ENCODE measurements around the gene SAMD4A. TPM values are rescaled to one million over a fixed set of nuclear protein-coding genes. Genes with fewer than 3 reads are reported as not detected.

SAMD4A gene
- total RNA-seq, 2 experiments from 2014 or later: 2.4 to 2.6 TPM

DNA sequence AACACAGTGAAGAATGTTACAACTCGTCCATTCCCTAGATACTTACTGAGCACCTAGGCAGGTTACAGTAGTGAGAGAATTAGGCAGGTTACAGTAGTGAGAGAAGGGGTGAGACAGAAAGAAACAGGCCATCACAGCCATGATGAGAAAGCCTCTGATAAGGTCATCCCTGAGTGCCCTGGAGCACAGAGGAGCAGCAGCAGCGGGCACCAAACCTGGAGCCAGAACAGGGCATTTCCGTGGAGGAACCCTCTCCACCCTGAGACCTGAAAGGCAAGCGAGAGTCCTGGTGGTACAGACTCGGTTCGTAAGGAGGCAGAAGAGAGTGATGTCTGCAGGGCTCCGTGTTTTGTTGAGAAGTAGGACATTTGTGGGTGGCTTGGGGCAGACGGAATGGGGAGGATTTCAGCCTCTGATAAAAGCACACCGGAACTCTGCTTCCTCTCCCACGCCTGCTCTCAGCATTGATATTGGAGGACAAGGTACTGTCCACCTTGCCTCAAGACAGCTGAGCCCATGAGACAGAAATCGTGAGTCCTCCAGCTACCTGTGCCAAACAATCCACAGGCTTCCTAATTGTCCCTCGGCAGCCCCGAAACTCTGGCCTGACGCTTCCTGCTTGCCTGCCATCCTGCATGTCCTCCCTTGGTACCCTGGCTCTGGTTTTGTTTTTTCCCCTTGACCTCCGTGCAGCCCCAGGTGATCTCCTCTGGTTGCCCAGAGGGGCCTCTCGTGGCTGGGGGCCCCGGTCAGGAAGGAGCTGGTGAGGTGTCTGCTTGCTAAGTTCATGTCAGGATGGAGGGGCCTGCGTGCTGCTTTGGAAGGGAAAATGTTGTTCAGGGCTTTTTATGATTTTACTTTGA, 199.6 kb downstream of the SAMD4A start:
- H3K27ac Mint-ChIP-seq: peak overlapping the region; percentile 24
- peak; percentile 27 for DNase-seq
- no peaks in the 10 kb centered on the region for H3K36me3 Mint-ChIP-seq
- no peaks in the 10 kb centered on the region for H3K9me3 Mint-ChIP-seq
- CTCF ChIA-PET: interaction anchor here (0.8 kb wide), 1 partner anchor 10 kb away, joined by 3 read pairs; no protein-coding TSS in a partner anchor
- H3K27me3 Mint-ChIP-seq: no peaks in the 10 kb centered on the region
- H3K4me3 Mint-ChIP-seq: no peak overlapping the region
- POLR2A ChIA-PET: no interaction called here
- intact Hi-C loops (cut with micrococcal nuclease): no loop called here
- peaks cover 19% of the 10 kb centered on the region for H3K4me1 Mint-ChIP-seq (ENCODE audit: low read depth)

DNA sequence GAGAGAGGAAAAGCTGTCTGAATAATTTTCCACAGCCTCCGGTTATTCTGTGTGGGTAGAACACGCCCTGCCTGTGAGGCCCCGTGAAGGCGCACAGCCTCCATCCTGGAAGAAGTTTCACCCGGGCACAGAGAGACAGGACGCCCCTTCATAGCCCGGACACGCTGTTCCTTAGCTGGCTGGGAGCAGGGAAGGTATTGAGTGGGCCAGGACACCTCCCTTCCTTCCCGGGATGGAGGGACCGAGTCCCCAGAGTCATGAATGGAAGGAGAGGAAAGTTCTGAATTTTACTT, 200.2 kb downstream of the SAMD4A start:
- ChIA-PET CTCF (interaction anchor here (0.8 kb wide), 1 partner anchor 9 kb away, joined by 3 read pairs; no protein-coding TSS in a partner anchor), POLR2A (no interaction called here)
- no peak overlapping the region for H3K4me3 Mint-ChIP-seq
- no peaks in the 10 kb centered on the region for H3K27me3 Mint-ChIP-seq
- intact Hi-C loops (cut with micrococcal nuclease): no loop called here
- H3K27ac Mint-ChIP-seq: peak overlapping the region; percentile 25
- no peak for DNase-seq
- peaks cover 21% of the 10 kb centered on the region for H3K4me1 Mint-ChIP-seq (ENCODE audit: low read depth)
- H3K36me3 Mint-ChIP-seq: no peaks in the 10 kb centered on the region
- no peaks in the 10 kb centered on the region for H3K9me3 Mint-ChIP-seq

DNA sequence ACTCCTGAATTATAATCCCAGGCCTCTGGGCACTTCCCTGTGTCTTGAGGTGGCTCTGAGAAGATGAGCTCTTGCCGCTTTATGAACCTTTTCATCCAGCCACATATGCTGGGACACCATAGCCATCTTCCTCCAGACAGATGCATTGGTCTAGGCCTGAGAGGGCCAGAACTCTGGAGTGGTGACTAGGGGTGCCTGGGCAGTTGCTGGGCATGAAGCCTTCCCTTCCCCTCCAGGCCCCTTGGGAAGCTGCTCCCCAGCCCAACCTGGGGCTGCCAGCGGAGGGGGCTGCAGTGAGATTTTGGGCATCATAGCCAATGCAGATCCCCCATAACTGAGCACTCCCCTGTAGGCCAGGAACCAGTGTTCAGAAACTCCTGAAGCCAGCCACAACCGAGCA, 200.5 kb downstream of the SAMD4A start:
- intact Hi-C loops (cut with micrococcal nuclease): no loop called here
- POLR2A ChIA-PET: no interaction called here
- no peaks in the 10 kb centered on the region for H3K27me3 Mint-ChIP-seq
- H3K9me3 Mint-ChIP-seq: no peaks in the 10 kb centered on the region
- DNase-seq: no peak
- H3K4me3 Mint-ChIP-seq: no peak overlapping the region
- H3K36me3 Mint-ChIP-seq: no peaks in the 10 kb centered on the region
- H3K27ac Mint-ChIP-seq: peak overlapping the region; percentile 25
- H3K4me1 Mint-ChIP-seq (ENCODE audit: low read depth): peaks cover 21% of the 10 kb centered on the region
- CTCF ChIA-PET: interaction anchor here (0.8 kb wide), 1 partner anchor 9 kb away, joined by 3 read pairs; no protein-coding TSS in a partner anchor

DNA sequence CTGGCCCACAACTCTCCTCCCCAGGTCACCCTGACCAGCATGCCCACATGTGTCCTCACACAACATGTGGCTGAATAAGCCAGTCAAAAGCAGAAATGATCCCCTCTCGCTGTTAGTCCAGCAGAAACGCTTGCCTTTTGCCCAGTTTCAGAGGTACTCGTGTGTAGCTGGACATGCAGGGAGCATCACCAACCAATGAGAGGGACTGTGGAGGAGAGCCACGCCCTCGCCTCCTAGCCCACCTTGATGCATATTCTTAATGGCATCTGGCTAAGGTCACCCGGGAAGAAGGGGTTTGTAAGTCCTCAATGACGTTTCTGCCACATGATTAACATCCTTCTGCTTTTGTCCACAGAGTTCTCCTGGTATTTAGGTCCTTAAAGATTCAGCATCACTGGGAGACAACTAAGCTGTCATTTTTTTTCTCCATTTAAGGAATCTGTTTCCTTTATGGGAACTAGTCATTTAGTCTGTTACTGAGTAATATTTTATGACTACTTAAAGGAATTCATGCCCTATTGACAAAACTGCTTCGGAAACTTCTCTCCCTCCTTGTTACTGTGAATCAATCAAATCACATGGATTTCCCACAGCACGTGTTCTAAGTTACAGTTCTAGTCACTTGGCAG, 201.7 kb downstream of the SAMD4A start:
- no peak overlapping the region for H3K4me3 Mint-ChIP-seq
- POLR2A ChIA-PET: no interaction called here

DNA sequence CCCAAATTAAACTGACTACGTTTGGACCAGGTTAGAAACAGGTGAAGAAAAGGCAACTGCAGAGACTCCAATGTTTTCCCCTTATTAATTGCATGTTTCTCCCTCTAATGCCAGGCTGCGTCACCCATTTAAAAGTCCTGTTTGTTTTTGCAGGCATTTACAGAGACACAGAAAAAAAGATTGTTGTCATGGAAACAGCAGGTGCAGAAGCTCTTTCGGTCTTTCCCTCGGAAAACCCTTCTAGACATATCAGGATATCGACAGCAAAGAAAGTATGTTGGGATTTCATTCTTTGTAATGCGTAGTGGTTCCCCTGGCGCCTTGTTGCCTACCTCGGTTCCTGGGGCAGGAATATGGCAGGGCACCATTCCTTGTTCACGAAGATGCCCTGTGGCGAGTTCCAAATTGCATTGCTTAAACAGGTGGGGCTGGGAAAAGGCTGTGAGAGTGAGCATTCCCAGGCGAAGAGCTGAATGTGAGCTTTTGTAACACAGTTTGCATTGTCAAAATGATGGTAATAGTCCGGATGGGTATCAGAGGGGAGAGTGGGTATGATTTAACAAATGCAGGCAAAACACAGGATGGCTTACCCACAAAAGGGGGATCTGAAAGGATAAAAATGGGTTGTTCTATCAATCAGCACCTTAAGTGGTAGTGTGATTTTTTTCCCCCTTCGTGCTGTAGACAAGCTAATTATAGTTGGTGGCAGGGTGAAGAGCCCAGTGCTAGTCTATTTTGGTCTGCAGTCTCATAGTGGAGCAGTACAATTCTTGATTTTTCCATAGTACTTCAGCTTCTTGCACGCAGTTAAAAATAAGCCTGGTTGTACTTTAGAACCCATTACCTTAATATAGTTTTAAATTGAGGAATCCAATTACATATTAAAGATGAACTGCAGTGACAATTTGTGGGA, 203.3 kb downstream of the SAMD4A start:
- ChIA-PET CTCF (interaction anchor here (1.0 kb wide), 1 partner anchor 206 kb away, joined by 3 read pairs; no protein-coding TSS in a partner anchor), POLR2A (no interaction called here)

More for the DNA sequence above, 201.7 kb downstream of the SAMD4A start:
- no peaks in the 10 kb centered on the region for H3K9me3 Mint-ChIP-seq
- peaks cover 32% of the 10 kb centered on the region for H3K4me1 Mint-ChIP-seq (ENCODE audit: low read depth)
- no peaks in the 10 kb centered on the region for H3K27me3 Mint-ChIP-seq
- intact Hi-C loops (cut with micrococcal nuclease): no loop called here
- H3K36me3 Mint-ChIP-seq: no peaks in the 10 kb centered on the region
- CTCF ChIA-PET: no interaction called here
- no peak for DNase-seq
- no peak overlapping the region for H3K27ac Mint-ChIP-seq

DNA sequence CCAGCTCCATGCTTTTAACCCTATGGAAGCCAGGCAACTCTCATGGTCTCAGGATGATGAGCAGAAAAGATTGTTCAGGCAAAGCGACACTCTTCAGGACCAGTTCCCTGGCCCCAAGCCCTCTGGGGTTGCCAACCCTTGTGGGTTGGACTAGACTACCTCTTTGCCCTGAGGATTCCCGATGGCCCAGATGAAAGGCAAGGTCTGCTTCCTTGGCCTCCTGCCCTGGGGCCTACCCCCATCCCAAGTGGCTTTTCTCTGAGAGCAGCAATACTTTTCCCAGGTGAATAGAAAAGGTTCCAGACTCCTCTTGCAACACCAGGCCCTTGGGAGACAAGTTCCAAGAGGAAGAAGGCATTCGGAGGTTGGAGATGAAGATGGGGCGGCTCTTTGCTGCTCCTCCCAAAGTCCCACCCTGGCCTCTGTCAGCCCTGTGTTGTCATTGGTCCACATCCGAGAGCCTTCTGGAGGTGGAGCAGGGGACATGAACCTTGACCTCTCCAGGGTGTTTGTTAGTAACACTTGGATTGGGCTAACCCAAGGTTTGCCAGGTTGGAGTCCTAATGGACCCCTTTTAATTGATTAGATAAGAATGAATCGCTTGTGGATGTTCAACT, 204.6 kb downstream of the SAMD4A start:
- ChIA-PET POLR2A (no interaction called here), CTCF (interaction anchor here (0.6 kb wide), 1 partner anchor 34 kb away, joined by 3 read pairs; no protein-coding TSS in a partner anchor)
- Mint-ChIP-seq H3K36me3 (no peaks in the 10 kb centered on the region), H3K27me3 (peaks cover 2% of the 10 kb centered on the region), H3K9me3 (no peaks in the 10 kb centered on the region), H3K27ac (no peak overlapping the region), H3K4me1 (ENCODE audit: low read depth) (peaks cover 37% of the 10 kb centered on the region), H3K4me3 (no peak overlapping the region)
- DNase-seq: no peak
- intact Hi-C loops (cut with micrococcal nuclease): loop anchor here (2.0 to 5.0 kb wide), 2 partner anchors 35 to 111 kb away; no protein-coding TSS in a partner anchor

More for the DNA sequence above, 203.3 kb downstream of the SAMD4A start:
- Mint-ChIP-seq H3K27ac (no peak overlapping the region), H3K4me3 (no peak overlapping the region), H3K4me1 (ENCODE audit: low read depth) (peaks cover 37% of the 10 kb centered on the region), H3K9me3 (no peaks in the 10 kb centered on the region), H3K36me3 (no peaks in the 10 kb centered on the region), H3K27me3 (peaks cover 2% of the 10 kb centered on the region)
- no peak for DNase-seq
- intact Hi-C loops (cut with micrococcal nuclease): loop anchor here (5.0 kb wide), 1 partner anchor 112 kb away; no protein-coding TSS in a partner anchor

DNA sequence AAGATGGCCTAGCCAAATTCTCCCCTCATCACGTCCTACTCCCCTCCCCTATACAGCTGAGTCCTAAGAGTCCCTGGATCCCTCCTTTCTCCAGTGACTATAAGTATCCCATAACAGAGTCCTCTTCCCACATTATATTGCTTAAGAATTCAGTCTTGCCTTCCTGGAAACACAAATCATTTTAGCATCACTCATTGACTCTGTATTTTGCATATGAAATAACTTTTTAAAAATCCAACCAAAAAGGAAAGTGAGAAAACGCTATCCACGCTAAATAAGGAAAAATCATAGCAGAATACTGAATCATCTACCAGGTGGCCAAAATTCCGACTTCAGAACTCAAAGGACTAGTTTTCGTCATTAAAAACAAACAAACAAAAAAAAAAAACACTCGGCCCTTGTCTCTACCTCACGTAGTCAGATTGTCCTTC, 205.5 kb downstream of the SAMD4A start:
- Mint-ChIP-seq H3K27me3 (peaks cover 4% of the 10 kb centered on the region), H3K36me3 (no peaks in the 10 kb centered on the region), H3K9me3 (no peaks in the 10 kb centered on the region), H3K27ac (peak overlapping the region; percentile 80), H3K4me1 (ENCODE audit: low read depth) (peaks cover 38% of the 10 kb centered on the region), H3K4me3 (peak overlapping the region; percentile 44)
- DNase-seq: no peak
- CTCF ChIA-PET: interaction anchor here (0.6 to 5.9 kb wide), 25 partner anchors 10 to 425 kb away, joined by 3 to 296 read pairs (median 13); partner anchors contain the start of genes CGRRF1 and SAMD4A
- intact Hi-C loops (cut with micrococcal nuclease): loop anchor here (2.0 to 5.0 kb wide), 2 partner anchors 34 to 110 kb away; no protein-coding TSS in a partner anchor
- POLR2A ChIA-PET: interaction anchor here (0.6 to 5.5 kb wide), 6 partner anchors 42 to 207 kb away, joined by 3 to 45 read pairs (median 4); partner anchors contain the start of gene SAMD4A

DNA sequence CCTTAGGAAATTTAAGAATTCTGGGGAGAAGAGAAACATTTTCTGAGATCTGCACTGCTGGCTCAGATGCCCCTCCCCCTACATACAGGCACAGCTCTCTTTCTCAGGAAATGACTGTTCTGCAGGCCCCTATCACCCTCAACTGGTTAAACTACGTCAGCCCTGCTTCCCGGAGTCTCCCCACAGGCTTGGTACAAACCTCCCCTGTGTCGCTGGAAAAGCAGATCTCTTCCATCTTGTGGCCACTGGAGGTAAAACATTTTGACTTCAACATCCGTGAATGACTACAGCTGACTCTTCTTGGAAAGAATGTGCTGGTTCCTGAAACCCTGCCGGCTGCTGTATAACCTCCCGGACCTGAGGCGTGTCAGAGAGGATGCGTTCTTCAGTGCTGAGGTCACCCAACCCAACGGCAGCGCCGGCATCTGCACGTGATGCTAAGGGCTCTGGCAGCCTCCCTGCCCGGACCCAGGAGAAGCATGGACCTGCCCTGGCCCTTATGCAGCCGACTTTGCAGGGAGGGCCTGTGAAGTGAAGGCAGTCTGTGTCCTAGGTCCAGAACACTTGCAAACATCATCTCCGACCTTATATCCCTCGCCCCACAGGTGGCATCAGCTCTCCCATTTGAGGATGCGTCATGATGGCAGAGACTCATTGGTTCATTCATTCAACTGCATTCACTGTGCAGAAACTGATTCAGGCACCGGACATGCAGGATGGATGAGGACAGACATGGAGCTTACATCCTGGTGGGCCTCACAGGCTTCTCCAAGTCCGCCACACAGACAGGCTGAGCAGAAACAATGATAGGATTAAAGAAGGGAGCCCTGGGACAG, 206.5 kb downstream of the SAMD4A start:
- H3K4me3 Mint-ChIP-seq: peak overlapping the region; percentile 44
- H3K27ac Mint-ChIP-seq: peak overlapping the region; percentile 80
- ChIA-PET POLR2A (interaction anchor here (0.6 to 5.5 kb wide), 5 partner anchors 43 to 208 kb away, joined by 3 to 45 read pairs (median 4); partner anchors contain the start of gene SAMD4A), CTCF (interaction anchor here (0.6 to 5.9 kb wide), 50 partner anchors 9 to 426 kb away, joined by 3 to 296 read pairs (median 7); partner anchors contain the start of genes CGRRF1, CNIH1, GMFB and SAMD4A)
- H3K9me3 Mint-ChIP-seq: no peaks in the 10 kb centered on the region
- H3K36me3 Mint-ChIP-seq: no peaks in the 10 kb centered on the region
- DNase-seq: peak; percentile 91
- H3K4me1 Mint-ChIP-seq (ENCODE audit: low read depth): peaks cover 42% of the 10 kb centered on the region
- H3K27me3 Mint-ChIP-seq: peaks cover 4% of the 10 kb centered on the region
- intact Hi-C loops (cut with micrococcal nuclease): loop anchor here (1.0 to 5.0 kb wide), 12 partner anchors 33 to 332 kb away; partner anchors contain the start of genes CGRRF1 and CNIH1

DNA sequence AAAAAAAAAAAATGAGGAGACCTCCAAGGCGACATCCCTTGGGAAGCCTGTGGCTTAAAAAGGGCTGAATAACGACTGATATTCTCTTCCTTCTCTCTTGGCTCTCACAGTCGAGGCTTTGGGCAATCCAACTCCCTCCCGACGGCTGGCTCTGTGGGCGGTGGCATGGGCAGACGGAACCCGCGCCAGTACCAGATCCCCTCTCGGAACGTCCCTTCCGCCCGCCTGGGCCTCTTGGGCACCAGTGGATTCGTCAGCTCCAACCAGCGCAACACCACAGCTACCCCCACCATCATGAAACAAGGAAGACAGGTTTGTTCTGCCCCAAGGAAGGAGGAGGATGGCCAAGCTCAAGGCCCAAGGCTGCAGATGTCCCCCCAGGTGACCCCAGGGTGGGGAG, 207.9 kb downstream of the SAMD4A start:
- intact Hi-C loops (cut with micrococcal nuclease): loop anchor here (5.0 kb wide), 1 partner anchor 107 kb away; no protein-coding TSS in a partner anchor
- DNase-seq: no peak
- Mint-ChIP-seq H3K36me3 (no peaks in the 10 kb centered on the region), H3K27ac (no peak overlapping the region), H3K9me3 (no peaks in the 10 kb centered on the region), H3K4me1 (ENCODE audit: low read depth) (peaks cover 42% of the 10 kb centered on the region), H3K27me3 (peaks cover 4% of the 10 kb centered on the region), H3K4me3 (no peak overlapping the region)
- CTCF ChIA-PET: interaction anchor here (0.6 to 5.9 kb wide), 32 partner anchors 10 to 379 kb away, joined by 3 to 296 read pairs (median 8); partner anchors contain the start of genes CGRRF1 and SAMD4A
- POLR2A ChIA-PET: interaction anchor here (0.9 to 5.5 kb wide), 2 partner anchors 84 to 209 kb away, joined by 3 to 45 read pairs; partner anchors contain the start of gene SAMD4A

DNA sequence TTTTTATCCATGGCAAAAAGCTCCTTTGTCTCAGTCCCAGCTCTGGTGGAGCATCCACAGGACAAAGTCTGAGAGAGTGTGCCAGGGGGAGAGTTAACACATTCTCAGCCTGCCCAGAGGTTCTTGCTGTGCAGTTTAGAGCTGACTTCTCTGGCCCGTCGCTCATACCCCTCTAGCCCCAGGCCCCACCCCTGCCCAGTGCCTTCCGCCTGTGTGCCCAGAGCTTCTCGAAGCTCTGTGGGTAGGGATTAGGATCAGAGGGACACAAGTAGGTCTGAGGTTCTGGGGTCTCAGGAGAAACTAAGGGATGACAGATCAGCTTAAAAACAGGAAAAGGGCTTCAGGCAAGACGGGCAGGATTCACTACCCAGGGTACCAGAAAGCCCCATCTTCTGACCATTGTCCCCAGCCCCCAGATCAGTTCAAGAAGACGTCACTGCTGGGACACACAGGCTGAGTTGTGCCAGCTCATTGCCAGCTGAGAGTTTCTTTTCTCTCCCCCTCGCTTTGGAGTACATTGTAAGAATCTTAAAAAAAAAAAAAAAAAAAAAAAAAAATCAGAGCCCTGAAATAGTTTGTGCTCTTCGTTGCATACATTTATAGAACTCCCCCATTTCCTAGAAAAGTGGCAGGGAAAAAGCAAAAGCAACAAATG, 208.7 kb downstream of the SAMD4A start:
- intact Hi-C loops (cut with micrococcal nuclease): loop anchor here (1.0 to 2.0 kb wide), 2 partner anchors 30 to 127 kb away; partner anchors contain the start of gene GCH1
- H3K4me3 Mint-ChIP-seq: no peak overlapping the region

More for the DNA sequence above, 208.7 kb downstream of the SAMD4A start:
- POLR2A ChIA-PET: interaction anchor here (0.9 to 5.5 kb wide), 4 partner anchors 85 to 379 kb away, joined by 3 to 45 read pairs (median 4); partner anchors contain the start of genes CDKN3 and SAMD4A
- DNase-seq: no peak
- H3K36me3 Mint-ChIP-seq: no peaks in the 10 kb centered on the region
- no peaks in the 10 kb centered on the region for H3K9me3 Mint-ChIP-seq
- no peak overlapping the region for H3K27ac Mint-ChIP-seq
- CTCF ChIA-PET: interaction anchor here (0.6 to 5.9 kb wide), 19 partner anchors 8 to 869 kb away, joined by 3 to 296 read pairs (median 5); partner anchors contain the start of genes CGRRF1 and SAMD4A
- H3K4me1 Mint-ChIP-seq (ENCODE audit: low read depth): peaks cover 42% of the 10 kb centered on the region
- peaks cover 4% of the 10 kb centered on the region for H3K27me3 Mint-ChIP-seq
